Activated CD8-positive, alpha-beta memory T cell treated with anti-CD3 and anti-CD28 coated beads for 1 hour (primary cell): ENCODE measurements around the gene HJURP.

ENCODE experiments used
- DNase-seq, 2 donors: peaks; one replicate each; pipeline ENCODE4 v3.0.0-alpha.2; 2020; ENCODE audit warnings: low read depth in 1 of 2; ENCODE audit errors: extremely low read depth in 1 of 2

HJURP gene

DNA sequence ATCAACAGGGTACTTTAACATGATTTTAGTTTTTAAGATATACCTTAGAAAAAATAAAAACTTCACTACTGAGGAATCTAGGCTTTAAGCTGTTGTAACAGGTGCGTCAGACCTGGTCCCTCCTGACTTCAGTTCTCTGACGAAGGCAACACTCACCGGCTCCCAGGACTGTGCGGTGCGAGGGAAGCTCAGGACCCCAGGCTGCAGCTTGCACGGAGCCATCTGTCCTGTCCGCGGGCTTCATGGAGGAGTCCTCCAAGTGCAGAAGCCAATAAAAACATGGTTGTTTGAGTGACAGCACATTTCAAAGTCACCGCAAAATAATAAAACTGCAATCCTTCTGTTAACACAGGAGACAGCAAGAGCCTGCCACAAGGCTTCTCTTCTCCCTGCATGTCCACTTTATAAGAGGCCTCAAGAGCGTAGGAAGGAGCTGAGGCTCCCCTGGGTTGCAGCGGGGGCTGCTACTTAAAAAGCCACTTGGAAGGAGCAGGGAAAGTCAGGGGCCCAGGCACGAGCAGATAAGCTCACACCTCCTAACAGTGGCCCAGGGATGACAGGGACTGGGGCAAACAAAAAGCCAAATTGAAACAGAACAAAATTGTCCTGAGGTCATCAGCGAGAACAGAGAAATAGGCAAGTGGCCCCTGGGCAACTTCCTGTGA lies 4.6 kb downstream of the HJURP start:
- DNase-seq: no peak

DNA sequence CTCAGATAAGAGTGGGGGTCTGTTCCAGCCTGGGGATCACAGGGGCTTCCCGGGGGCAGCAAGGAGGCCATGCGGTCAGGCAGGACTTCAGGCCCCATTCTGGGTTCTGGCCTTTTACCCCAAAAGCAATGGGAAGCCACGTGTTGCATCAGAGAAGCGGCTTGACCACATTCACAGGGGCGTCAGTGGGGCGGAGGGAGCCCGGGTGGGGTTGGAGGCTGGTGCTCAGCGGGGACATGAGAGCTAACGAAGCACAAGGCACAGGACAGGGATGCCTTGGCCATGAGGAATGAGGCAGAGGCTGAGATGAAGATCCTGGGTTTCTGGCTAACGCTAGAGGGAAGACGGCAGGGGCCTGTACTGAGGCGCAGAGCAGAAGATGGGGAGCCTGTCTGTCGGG lies 6.1 kb downstream of the HJURP start:
- no peak for DNase-seq

DNA sequence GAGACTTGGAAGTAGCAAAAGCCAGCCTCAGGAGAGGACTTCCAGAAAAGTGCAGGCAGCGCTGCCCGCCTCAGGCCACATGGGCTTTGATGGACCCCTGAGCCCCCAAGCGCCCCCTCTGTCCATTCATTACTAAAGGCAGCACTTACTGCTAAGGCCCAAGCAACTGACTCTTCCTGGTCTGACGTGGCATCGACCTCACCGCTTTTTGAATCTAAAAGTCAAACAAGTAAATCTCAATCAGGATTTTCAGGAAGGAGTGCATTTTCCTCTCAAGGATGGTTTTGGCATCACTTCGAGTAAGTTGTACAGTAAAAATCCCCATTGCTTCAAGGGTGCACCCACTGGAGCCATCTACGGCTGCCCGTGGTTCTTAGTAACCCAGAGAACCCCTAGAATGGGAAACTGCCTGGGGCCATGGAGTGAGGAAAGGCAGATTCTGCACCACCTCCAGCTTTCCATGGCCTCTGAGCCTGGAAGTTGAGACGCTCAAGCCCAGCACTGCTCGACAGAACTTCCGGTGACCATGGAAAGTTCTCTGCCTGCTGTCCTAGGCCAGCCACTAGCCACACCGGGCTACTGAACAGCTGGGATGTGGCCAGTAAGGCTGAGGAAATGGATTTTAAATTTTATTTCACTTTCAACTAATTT lies 7.0 kb downstream of the HJURP start:
- no peak for DNase-seq

DNA sequence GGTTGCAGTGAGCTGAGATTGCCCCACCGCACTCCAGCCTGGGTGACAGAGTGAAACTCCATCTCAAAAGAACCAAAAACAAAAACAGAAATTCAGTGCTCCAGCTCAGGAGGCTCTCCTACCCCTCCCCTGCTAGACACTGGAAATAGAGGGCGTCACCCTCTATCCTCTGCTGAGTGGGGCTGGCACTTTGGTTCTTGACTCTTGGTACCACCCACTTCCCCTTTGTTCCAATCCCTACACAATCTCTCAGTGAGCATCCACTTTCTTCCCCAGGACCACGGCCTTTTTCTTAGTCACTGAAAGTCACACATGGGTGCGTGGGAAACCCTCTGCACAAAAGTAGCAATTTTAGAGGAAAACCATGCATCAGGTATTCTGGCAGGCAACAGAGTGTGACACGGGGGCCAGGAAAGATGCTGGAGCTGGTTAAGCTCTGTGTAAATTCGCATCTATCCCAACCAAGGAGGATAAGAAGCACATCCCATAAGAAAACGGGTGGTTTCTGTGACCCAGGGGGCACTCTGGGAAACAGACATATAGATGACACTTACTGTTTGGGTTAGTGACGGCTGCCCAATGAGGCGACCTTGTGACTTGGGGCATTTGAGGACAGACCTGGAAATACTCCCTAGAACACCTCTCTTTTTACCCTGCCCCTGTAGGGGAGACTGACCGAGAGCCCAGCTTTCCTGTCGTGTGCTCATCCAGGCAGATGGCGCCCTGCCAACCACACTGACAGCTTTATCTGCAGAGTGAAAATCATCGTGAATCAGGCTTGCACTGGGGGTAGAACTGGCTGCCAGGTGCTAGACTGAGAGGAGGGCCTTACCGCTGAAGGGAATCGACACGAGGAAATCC lies 7.7 kb downstream of the HJURP start:
- DNase-seq: no peak

DNA sequence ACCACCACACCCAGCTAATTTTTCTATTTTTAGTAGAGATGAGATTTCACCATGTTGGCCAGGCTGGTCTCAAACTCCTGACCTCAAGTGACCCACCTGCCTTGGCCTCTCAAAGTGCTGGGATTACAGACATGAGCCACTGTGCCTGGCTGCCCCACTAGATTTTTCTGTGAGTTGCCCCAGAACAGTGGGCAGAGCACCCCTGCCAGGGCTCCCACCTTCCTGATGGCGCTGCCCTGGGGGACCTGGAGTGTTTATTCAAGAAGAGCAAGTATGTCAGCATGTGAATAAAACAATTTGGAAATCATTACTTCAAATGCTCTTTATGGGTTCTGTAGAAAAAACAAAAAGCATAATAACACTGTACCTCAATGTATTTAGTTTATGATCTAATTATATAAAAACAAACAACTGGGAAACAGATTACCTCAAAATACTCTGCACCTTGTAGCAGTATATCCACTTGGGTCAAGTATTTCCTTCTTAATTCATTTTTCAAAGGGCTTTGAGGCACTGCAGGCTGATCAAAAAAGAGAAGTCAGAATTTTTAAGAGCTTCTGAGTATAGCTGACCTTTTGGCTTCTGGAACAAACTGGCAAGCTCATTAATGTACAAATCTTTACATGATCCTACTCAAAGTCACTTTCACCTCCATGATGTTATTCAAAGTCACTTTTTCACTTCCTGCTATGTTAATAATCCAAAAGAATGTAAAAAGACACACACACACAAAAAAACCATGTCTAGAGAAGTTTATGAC lies 8.9 kb downstream of the HJURP start:
- no peak for DNase-seq

DNA sequence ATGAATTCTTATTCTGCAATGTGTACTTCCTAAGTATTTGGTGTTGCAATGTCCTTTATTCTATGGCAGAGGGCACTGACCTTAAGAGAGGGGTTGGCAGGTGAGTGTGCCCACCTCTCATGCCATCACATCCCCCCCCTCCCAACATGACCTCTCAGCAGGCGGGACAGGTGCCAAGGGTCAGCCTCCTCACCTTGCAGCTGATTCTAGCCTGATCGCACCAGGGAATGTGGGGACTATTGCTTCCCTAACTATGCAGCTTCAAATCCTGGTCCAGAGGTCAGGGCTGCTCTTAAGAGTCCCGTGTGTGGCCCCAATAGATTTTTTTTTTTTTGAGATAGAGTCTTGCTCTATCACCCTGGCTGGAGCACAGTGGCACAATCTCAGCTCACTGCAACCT lies 9.5 kb downstream of the HJURP start:
- no peak for DNase-seq

DNA sequence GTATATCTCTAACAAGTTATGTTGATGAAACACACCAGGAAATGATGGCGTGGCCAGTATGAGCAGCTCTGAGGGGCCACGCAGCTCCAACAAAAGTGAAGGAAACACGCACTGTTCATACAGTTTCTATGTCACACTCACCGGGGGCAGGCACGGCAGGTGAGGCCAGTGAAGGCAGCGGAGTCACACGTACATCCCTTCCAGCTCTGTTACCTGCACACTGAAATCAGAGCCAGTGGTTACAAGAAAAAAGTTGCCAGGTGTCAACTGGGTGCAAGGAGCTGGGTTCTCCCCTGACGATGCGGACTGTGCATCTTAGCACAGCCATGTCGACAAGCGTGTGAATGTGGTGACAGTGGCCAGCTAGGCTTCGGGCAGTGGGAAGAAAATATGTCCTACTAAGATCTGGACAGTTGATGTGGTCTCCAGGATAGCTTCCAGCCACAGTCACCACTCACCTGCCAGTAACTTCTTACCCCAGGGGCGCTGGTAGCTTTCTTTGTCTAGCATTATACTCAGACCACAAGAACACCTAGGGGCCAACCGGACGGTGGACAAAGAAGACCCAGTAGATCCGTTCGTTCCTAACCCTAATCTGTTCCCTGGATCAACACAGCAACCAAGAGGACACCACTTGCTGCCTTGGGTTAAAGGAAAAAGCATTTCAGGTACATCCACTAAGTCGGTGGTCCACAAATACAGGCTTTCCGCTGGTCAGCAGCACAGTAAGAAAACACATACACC lies 10.1 kb downstream of the HJURP start:
- no peak for DNase-seq

DNA sequence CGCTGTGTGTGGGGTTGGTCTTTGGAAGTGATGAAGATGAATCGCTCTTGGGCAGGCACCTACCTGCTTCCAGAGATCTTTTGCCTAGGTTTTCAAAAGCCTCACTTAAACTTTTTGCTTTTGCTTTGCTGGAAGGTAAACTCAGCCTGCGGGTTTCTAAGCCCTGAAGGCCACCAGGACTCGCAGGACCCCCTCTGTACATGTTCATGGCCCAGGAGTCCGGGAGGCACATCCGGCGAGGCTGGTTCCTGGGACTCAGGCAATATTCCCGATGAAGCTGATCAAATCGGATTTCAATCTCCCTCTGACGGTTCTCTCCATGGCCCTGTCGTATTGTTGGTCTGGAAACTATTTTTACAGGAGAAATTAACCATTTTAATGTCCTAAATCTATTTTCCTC lies 13.2 kb downstream of the HJURP start:
- no peak for DNase-seq

DNA sequence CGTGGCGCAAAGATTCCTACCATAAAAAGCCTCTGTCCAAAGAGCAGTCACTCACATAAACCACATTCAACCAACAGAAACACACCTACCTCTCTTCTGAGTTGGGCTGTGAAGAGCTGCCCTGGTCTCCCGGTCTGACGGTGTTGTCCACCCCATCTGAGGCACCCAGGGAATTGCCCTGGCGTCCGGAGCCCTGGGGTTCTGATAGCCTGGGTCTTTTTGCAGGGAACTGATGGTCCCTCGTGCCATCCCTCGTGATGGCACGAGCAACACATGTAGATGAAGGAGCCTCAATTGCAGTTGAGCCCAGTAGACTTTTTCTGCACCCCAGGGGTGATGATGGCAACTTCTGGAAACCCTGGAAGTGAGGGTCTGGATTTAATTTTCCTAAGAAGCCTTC lies 13.8 kb downstream of the HJURP start:
- no peak for DNase-seq

DNA sequence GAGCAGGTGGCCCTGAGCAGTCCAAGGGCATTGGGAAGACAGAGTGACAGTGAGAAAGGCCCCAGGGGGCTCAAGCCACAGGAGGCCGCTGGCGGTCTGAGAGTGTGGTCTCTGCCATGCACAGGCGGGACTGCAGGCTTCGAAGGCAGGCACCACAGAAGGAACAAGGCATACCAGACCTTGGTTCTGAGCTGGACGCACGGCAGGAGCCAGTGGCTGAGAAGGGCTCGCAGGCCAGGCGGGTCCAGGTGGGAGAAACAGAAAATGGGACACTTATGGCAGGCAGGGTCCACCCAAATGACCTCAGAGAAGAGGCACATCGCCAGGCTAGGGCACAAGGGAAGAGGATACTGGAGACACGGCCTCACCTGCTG lies 14.9 kb downstream of the HJURP start:
- no peak for DNase-seq

DNA sequence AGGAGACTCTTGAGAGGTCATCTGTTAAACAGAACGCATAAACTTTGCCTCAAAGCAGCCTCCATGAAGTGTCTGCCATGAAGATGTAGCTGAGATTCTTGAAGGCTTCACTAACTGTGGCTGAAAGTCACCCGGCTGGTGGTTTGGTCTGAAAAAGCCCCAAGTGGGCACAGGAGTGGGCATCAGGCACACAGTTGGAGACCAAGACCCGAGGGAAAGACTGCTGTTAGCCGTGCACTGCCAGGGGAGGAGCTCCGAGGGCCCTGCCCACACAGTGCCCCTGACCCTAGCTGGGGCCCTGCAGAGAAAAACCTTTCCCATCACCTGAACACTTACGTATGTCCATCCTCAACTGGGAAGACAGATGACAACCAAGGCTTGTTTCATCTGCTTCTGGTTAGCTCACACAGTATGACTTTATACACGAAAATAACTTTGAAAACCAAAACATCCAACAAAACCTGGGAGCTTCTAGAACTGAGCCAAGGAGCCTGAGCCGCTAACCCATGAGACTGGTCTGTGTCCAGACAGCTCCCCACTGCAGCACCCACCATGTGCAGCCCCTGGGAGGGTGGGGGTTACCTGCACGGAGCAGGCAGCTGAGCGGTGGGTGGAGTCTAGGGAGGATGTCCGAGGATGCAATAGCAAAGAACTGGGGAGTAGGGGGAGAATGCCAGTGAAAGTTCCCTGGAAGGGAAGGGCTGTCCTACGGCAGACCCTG lies 15.4 kb downstream of the HJURP start:
- DNase-seq: no peak

DNA sequence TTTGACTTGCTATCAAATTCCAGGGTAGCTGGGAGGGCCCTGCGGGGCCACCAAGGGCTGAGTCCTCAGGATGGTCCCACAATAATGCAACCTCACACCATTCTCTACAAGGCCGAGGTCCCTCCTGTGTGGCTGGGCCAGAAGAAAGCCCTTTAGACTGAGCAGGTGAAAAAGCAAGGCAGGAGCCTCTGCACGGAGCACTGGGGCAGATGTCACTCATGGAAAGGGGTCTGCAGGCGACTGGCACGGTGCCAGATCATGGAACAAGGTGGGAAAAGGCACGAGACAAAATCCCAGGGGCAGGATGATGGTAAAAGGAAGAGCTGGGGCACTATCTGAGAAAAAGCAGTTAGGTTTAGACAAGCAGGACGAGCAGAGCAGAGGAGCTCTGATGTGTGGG lies 16.1 kb downstream of the HJURP start:
- DNase-seq: no peak

DNA sequence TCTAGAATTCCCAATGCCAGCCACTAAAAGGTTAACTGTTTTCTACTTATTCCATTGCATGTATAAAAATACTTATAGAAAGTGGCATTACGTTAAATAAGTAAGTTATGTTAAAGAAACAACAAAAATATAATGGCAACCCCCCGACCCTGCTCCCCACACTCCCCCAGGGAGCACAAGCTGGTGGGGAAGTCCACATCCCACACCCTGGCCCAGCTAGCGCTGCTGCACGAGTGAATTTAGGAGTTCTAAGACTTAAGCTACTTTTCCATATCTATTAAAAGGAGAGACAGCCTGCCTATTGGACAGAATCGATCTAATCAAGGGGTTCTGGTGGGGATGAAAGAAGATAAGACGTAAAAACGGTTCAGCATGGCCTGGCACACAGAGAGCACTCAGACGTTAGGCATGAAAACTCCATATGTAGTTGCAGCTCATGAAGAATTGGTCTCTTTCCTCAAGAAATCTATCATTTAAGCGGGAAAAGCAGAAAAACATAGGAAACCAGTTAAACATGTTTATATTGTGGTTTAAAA lies 16.6 kb downstream of the HJURP start:
- no peak for DNase-seq

DNA sequence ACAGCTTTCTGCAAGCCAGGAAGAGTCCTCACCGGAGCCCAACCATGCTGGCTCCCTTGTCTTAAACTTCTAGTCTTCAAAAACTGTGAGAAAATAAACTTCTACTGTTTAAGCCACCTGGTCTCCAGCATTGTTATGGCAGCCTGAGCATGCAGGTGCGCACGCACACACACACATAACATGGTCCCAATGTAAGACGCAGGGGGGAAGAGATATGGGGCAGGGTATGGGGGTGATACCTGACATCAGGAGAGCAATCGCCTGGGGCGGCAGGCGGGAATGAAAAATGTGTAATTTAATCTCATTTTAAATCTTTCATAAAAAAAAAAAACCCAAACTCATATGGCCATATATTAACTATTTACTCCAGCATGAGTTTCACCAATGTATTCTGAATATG lies 18.0 kb downstream of the HJURP start:
- no peak for DNase-seq

DNA sequence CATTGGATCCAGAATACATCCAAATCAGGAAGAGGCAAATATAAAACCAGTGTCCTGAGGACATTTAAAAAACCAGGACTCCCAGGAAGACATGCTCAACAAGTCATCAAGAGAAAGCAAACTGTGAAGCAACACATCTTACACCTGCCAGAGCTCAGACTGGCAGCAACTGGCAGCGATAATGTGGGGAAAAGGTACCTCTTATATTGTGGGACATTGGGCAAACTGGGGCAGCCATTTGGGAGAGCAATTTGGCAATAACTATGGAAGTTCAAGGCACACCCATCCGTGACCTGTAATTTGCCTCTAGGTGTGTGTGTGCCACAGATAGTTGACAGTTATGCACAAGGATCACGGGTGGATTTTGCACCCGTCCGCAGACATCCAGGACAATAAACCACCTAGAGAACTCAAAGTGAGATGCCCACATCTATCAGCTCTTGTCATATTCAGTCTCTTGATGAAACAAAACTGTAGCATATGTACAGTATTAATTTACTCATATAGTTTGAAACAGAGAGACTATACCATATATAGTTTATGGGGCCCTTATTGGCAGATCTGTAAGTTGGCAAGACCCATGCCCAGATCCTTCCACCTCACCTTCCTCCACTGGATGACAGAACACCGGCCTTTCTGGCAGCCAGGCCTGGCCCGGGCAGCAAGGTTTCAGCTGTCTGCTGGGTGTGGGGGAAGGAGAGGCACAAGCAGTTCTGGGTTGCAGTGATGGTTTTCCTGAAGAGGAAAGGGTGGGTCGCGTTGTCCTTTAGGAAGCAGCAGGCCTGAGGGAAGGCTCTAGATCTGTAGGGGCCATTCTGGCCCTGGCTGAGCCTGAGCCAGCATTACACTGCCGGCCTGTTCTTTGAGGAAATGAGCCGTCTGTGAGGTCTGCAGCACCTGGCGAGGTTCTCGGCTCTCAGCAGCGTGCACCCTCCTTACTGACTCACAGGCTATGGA lies 18.8 kb downstream of the HJURP start:
- DNase-seq: no peak

DNA sequence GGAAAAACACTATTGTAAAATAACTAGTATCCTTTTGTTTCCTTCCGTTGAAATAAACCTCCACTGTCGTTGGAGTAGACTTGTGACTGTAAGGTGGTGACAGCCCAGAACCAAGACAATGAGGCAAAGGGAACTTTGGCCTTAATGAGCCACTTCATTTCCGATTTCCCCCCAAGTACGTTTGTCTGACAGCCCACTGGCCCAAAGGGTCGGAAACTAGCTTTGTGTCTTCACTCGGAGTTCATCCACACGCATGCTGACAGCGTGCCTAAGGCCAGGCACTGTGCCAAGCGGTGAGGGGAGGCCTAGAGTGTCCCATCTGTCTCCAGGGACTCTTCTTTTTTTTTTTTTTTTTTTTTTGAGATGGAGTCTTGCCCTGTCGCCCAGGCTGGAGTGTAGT lies 21.0 kb downstream of the HJURP start:
- no peak for DNase-seq

DNA sequence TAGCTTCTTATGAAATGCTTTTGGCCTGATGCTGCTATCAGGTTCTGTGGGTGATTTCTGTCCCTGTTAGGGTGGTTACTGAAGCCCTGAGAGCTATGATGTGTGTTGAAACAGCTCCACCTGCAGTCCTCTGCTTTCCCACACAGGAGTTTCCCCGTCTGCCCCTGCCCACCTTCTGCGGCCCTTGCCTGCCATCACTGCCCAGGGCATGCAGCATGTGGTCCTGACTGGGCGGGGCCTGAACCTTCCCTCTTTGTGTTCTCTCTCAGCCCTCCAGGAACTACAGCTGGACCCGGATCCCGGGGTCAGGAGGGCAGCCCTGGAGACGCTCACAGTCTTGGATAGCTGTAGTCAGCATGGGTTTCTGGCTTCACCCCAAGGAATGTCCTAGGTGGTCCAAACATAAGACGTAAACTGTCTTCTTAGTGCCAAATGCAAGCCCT lies 21.4 kb downstream of the HJURP start:
- DNase-seq: no peak

DNA sequence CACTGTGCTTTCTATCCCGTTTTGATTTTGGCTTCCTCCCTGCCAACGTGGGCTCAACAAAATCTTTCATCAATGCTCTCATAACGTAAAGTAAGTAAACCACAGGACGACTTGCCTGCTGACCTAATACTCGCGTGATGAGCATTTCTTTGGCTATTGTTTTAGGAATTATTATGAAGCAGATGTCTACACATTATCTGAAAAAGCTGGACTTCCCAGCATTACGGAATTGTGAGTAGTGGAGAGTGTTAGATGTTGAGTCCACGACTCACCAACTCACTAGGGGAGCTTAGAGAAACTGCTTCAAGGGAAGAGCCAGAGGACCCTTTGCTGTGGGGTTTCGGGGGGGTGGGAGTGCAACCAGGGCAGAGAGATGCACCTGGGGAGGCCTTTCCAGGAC lies 21.9 kb downstream of the HJURP start:
- DNase-seq: no peak

DNA sequence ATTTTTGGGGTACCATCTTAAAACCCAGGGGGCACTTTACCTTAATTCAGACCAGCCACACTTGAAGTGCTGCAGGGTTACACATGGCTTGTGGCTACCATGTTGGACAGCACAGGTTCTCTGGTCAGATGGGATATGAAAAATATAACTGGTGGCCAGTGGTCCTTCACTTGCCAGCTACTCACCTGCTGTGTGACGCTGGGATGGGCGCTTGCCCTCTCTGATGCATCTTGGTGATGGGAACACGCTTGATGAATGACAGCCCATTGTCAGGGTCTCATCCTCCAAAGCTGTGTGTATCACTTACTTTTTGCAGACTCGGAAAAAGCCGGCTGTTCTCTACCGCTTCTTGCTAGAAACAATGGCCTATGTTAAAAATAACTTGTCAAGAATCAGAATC lies 22.5 kb downstream of the HJURP start:
- no peak for DNase-seq
